PC-3 (cell line): ENCODE results near the gene HMG20A. TPM values are rescaled to one million over a fixed set of nuclear protein-coding genes. Genes with fewer than 3 reads are reported as not detected.

Experiments used
- ATAC-seq: fragments of 200-7000 bp; cut with Tn5 transposase; 2 replicates; pipeline ENCODE4 v1.9.1; 2020; ENCODE audit warnings: mild to moderate bottlenecking, moderate library complexity
- BruUV-seq: library from RNA; stranded (reverse); fragments of 400-500 nt; replicated peaks from 2 replicates; lab custom pipeline; 2021; lab: Mats Ljungman, UMichigan
- CTCF ChIA-PET: fragments of 300-600 bp; sonication (Branson Sonifier 250); formaldehyde crosslinking; loops from one replicate; lab custom pipeline; 2022; ENCODE audit warnings: antibody characterized with exemption; lab: Charles Lee
- POLR2A ChIA-PET: fragments of 300-600 bp; sonication (Branson Sonifier 250); formaldehyde crosslinking; loops from one replicate; lab custom pipeline; 2022; ENCODE audit warnings: antibody characterized with exemption; ENCODE audit not compliant: unreplicated experiment; lab: Charles Lee
- DNase-seq: peaks from one replicate; pipeline ENCODE4 v3.0.0-alpha.2; 2015
- H2AFZ ChIP-seq: fragments of 300-600 bp; sonication (generic); 2 replicates; pipeline ENCODE4 v1.6.0; 2016; ENCODE audit warnings: antibody characterized with exemption, low read length
- H3F3A ChIP-seq: fragments of 300-600 bp; sonication (generic); one replicate; pipeline ENCODE4 v1.6.0; 2017; ENCODE audit warnings: antibody characterized with exemption, low read length, control low read depth, mild to moderate bottlenecking; ENCODE audit not compliant: unreplicated experiment
- H3K27ac ChIP-seq: fragments of 300-600 bp; sonication (generic); 2 replicates; pipeline ENCODE4 v1.5.1; 2016; ENCODE audit warnings: mild to moderate bottlenecking, low read length
- H3K27me3 ChIP-seq: fragments of 300-600 bp; sonication (generic); 2 replicates; pipeline ENCODE4 v1.6.1; 2016; ENCODE audit warnings: low read length, mixed read lengths
- H3K36me3 ChIP-seq: fragments of 300-600 bp; sonication (generic); 2 replicates; pipeline ENCODE4 v1.6.1; 2016; ENCODE audit warnings: low read depth, mixed run types, low read length, mixed read lengths
- H3K4me1 ChIP-seq: fragments of 300-600 bp; sonication (generic); 2 replicates; pipeline ENCODE4 v1.5.1; 2016; ENCODE audit warnings: low read length; ENCODE audit not compliant: insufficient read depth
- H3K4me2 ChIP-seq: fragments of 300-600 bp; sonication (generic); 2 replicates; pipeline ENCODE4 v1.6.0; 2016; ENCODE audit warnings: low read length
- H3K4me3 ChIP-seq: fragments of 300-600 bp; sonication (generic); 2 replicates; pipeline ENCODE4 v1.5.1; 2016; ENCODE audit warnings: mild to moderate bottlenecking, low read length, mixed read lengths
- H3K79me2 ChIP-seq: fragments of 300-600 bp; sonication (generic); 2 replicates; pipeline ENCODE4 v1.6.1; 2017; ENCODE audit warnings: low read length, mixed read lengths
- H3K9ac ChIP-seq: fragments of 300-600 bp; sonication (generic); 2 replicates; pipeline ENCODE4 v1.6.0; 2016; ENCODE audit warnings: mild to moderate bottlenecking, low read length
- H3K9me2 ChIP-seq: fragments of 300-600 bp; sonication (generic); replicated peaks from 2 replicates; pipeline ENCODE4 v1.6.1; 2016; ENCODE audit warnings: mixed run types, low read length, mixed read lengths
- H3K9me3 ChIP-seq: fragments of 300-600 bp; sonication (generic); 2 replicates; pipeline ENCODE4 v1.6.1; 2016; ENCODE audit warnings: low read length, mixed read lengths
- H4K20me1 ChIP-seq: fragments of 300-600 bp; sonication (generic); 2 replicates; pipeline ENCODE4 v1.6.1; 2016; ENCODE audit warnings: low read length, mixed read lengths
- EZH2 ChIP-seq: fragments of 300-600 bp; sonication (generic); IDR thresholded peaks from one replicate; pipeline ENCODE4 v1.6.1; 2017; ENCODE audit warnings: antibody characterized with exemption, mild to moderate bottlenecking, low read length; ENCODE audit not compliant: unreplicated experiment
- EZH2phosphoT487 ChIP-seq: fragments of 300-600 bp; sonication (generic); IDR thresholded peaks from 2 replicates; pipeline ENCODE4 v1.6.1; 2018; ENCODE audit warnings: mild to moderate bottlenecking, antibody characterized with exemption, low read length, borderline replicate concordance
- intact Hi-C: fragments of 100-400 bp; cut with micrococcal nuclease; formaldehyde crosslinking; loops from 2 replicates; pipeline ENCODE4 v1.9.0; 2023
- total RNA-seq: library from RNA; depleted of rRNA; stranded (reverse); fragments of >200 nt; gene quantifications from 2 replicates; pipeline ENCODE4 v1.2.3, GENCODE V29; 2014
- TF ChIP-seq, protein P1 (sequence below): fragments of 300-600 bp; sonication (generic); conservative IDR thresholded peaks from 2 replicates; pipeline ENCODE4 v1.5.1; 2017; ENCODE audit warnings: antibody characterized with exemption, low read depth, mild to moderate bottlenecking, low read length

Gene HMG20A
- total RNA-seq, 1 experiment from 2014 or later = 17.6 TPM

DNA sequence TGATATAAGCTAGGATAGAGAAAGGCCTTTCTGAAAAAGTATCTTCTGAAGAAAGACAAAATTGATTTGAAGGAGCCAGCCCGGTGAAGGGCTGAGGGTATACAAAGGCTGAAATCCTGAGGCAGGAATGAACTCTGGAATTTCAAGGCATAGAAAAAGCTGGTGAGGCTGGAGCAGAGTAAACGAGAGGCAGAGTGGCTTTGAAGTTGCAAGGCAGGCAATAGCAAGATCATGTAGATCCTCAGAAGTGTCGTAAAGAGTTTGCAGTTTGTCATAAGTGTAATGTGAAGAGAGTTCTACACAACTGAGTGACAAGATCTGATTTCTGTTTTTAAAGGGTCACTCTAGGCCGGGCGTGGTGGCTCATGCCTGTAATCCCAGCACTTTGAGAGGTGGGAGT lies 69.0 kb downstream of the HMG20A start:
- H3K4me1 ChIP-seq = no peaks in the 10 kb centered on the region
- TF ChIP-seq, protein P1, sequence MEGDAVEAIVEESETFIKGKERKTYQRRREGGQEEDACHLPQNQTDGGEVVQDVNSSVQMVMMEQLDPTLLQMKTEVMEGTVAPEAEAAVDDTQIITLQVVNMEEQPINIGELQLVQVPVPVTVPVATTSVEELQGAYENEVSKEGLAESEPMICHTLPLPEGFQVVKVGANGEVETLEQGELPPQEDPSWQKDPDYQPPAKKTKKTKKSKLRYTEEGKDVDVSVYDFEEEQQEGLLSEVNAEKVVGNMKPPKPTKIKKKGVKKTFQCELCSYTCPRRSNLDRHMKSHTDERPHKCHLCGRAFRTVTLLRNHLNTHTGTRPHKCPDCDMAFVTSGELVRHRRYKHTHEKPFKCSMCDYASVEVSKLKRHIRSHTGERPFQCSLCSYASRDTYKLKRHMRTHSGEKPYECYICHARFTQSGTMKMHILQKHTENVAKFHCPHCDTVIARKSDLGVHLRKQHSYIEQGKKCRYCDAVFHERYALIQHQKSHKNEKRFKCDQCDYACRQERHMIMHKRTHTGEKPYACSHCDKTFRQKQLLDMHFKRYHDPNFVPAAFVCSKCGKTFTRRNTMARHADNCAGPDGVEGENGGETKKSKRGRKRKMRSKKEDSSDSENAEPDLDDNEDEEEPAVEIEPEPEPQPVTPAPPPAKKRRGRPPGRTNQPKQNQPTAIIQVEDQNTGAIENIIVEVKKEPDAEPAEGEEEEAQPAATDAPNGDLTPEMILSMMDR = no peak
- TF ChIP-seq EZH2 = no peak
- TF ChIP-seq EZH2phosphoT487 = no peak
- no peak for DNase-seq
- H3K4me3 ChIP-seq = no peak overlapping the region
- ChIA-PET CTCF (no interaction called here), POLR2A (no interaction called here)
- H3K9me2 ChIP-seq = no peaks in the 10 kb centered on the region
- intact Hi-C loops = loop anchor here (10.0 kb wide), 1 partner anchor 65 kb away; the partner anchor contains the start of genes HMG20A and PEAK1
- H3K9me3 ChIP-seq = no peaks in the 10 kb centered on the region
- H4K20me1 ChIP-seq = no peaks in the 10 kb centered on the region
- H3K27ac ChIP-seq = no peak overlapping the region
- no TSS peak for BruUV-seq
- H3K27me3 ChIP-seq = no peaks in the 10 kb centered on the region
- H3K4me2 ChIP-seq = no peak overlapping the region
- no peak overlapping the region for H2AFZ ChIP-seq
- no peaks in the 10 kb centered on the region for H3K79me2 ChIP-seq
- H3K36me3 ChIP-seq = peaks cover 4% of the 10 kb centered on the region; the same call in 1 of the 2 replicates
- H3K9ac ChIP-seq = no peak overlapping the region
- H3F3A ChIP-seq = no peaks in the 10 kb centered on the region
- ATAC-seq = no peak

DNA sequence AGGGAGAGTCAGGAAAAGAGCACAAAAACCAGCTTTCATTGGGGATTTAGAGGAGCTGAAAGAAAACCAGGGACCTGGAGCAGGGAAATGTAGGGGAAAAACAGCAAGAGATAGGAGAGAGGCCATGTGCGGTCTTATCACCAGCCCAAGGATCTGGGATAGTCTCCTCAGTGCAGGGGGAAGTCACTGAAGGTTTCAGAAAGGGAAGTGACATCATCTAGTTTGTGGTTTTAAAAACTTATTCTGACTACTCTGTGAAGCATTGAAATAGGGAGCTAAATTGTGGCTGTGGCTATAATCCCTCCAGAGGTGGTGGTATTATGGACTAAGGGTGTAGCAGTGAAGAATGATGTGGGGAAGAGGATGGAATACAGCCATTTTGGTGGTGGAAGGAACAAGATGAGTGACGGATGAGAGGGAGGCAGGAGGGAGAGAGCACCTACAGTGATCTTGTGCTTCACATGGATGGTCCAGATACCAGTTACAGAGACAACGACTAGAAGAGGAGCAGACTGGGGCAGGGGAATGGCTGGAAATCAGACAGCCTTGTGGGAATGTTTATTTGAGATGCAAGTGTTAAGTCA lies 72.7 kb downstream of the HMG20A start:
- TF ChIP-seq, protein P1 = no peak
- TF ChIP-seq EZH2 = no peak
- TF ChIP-seq EZH2phosphoT487 = no peak
- H3K4me2 ChIP-seq = no peak overlapping the region
- intact Hi-C loops = loop anchor here (10.0 kb wide), 1 partner anchor 69 kb away; the partner anchor contains the start of genes HMG20A and PEAK1
- H3K4me3 ChIP-seq = no peak overlapping the region
- H3K4me1 ChIP-seq = no peaks in the 10 kb centered on the region; the same call in 1 of the 2 replicates
- H3F3A ChIP-seq = no peaks in the 10 kb centered on the region
- H3K9me3 ChIP-seq = no peaks in the 10 kb centered on the region
- ChIA-PET CTCF (no interaction called here), POLR2A (no interaction called here)
- H3K9me2 ChIP-seq = no peaks in the 10 kb centered on the region
- no peak overlapping the region for H2AFZ ChIP-seq
- ATAC-seq = no peak
- H3K9ac ChIP-seq = no peak overlapping the region
- H4K20me1 ChIP-seq = no peaks in the 10 kb centered on the region
- no peak for DNase-seq
- no TSS peak for BruUV-seq
- no peaks in the 10 kb centered on the region for H3K36me3 ChIP-seq
- H3K79me2 ChIP-seq = no peaks in the 10 kb centered on the region
- no peak overlapping the region for H3K27ac ChIP-seq
- H3K27me3 ChIP-seq = no peaks in the 10 kb centered on the region

DNA sequence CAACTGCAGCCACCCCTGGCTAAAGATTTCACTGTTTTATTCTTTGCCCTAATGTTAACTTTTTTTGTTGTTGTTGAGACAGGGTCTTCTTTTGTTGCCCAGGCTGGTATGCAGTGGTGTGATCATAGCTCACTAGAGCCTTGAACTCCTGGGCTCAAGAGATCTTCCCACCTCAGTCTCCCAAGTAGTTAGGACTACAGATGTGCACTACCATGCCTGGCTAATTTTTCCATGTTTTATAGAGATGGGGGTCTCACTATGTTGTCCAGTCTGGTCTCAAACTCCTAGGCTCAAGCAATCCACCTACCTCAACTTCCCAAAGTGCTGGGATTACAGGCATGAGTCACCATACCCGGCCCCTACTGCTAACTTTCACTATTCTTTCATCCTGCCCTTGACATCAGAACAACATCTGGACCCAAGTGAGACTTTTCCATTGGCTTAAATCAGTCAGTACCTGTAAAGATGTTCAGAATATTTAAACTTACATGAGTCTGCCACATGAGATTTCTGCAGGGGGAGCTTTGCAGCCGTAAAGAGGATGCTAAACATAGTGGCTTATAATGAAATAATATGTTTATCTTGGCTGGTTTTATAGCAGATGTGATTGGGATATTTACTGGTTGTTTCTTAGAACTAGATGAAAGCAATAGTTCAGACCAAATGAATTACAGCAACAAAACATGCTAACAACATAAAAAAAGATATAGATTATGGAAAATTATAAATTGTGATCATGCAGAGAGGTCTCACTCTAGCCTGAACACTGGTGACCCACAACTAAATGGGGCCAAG lies 73.6 kb downstream of the HMG20A start:
- no peaks in the 10 kb centered on the region for H3K27me3 ChIP-seq
- no peaks in the 10 kb centered on the region for H3K9me3 ChIP-seq
- no peaks in the 10 kb centered on the region for H3F3A ChIP-seq
- H3K36me3 ChIP-seq = no peaks in the 10 kb centered on the region
- H3K9ac ChIP-seq = no peak overlapping the region
- no peak overlapping the region for H2AFZ ChIP-seq
- H3K27ac ChIP-seq = no peak overlapping the region
- H3K79me2 ChIP-seq = no peaks in the 10 kb centered on the region
- no peaks in the 10 kb centered on the region for H3K9me2 ChIP-seq
- no TSS peak for BruUV-seq
- intact Hi-C loops = loop anchor here (10.0 kb wide), 1 partner anchor 69 kb away; the partner anchor contains the start of genes HMG20A and PEAK1
- H3K4me1 ChIP-seq = no peaks in the 10 kb centered on the region; the same call in 1 of the 2 replicates
- no peak for ATAC-seq
- DNase-seq = no peak
- H3K4me2 ChIP-seq = no peak overlapping the region
- CTCF ChIA-PET = no interaction called here
- TF ChIP-seq EZH2phosphoT487 (no peak), EZH2 (no peak)
- TF ChIP-seq, protein P1 = no peak
- POLR2A ChIA-PET = no interaction called here
- H4K20me1 ChIP-seq = no peaks in the 10 kb centered on the region
- H3K4me3 ChIP-seq = no peak overlapping the region
